ENCODE data around the gene EMILIN1.

GRCh38 chr2:27095745-27096651 is 17.6 kb downstream of the EMILIN1 start:
- no peak for TF ChIP-seq POLR2A (IDR thresholded peaks at IDR 0.05)
- no peak for TF ChIP-seq CTCF (IDR thresholded peaks at IDR 0.05)
